Activated B cell treated with CpG ODN at 0.5 μM for 24 hours (primary cell): ENCODE measurements around the gene PAXIP1. TPM values are rescaled to one million over a fixed set of nuclear protein-coding genes. Genes with fewer than 3 reads are reported as not detected.

Experiments
- ATAC-seq: fragments of 200-7000 bp; cut with Tn5 transposase; one replicate; pipeline ENCODE4 v1.10.0; 2021; ENCODE audit warnings: low read depth, mild to moderate bottlenecking, moderate library complexity
- CTCF ChIA-PET: fragments of 350-600 bp; sonication (Branson Sonifier 250); formaldehyde crosslinking; loops from one replicate; lab custom pipeline; 2021; ENCODE audit warnings: antibody characterized with exemption; lab: Charles Lee
- POLR2A ChIA-PET: fragments of 350-600 bp; sonication (Branson Sonifier 250); formaldehyde crosslinking; loops from one replicate; lab custom pipeline; 2021; ENCODE audit warnings: antibody characterized with exemption; lab: Charles Lee
- DNase-seq: peaks from one replicate; pipeline ENCODE4 v3.0.0; 2022
- H3K27ac Mint-ChIP-seq: one replicate; pipeline ENCODE4 v1.8.0; 2020; ENCODE audit warnings: mixed read lengths
- H3K27me3 Mint-ChIP-seq: one replicate; pipeline ENCODE4 v1.8.0; 2021; ENCODE audit warnings: mixed read lengths
- H3K36me3 Mint-ChIP-seq: one replicate; pipeline ENCODE4 v1.8.0; 2021; ENCODE audit warnings: low read depth, mixed read lengths
- H3K4me1 Mint-ChIP-seq: one replicate; pipeline ENCODE4 v1.8.0; 2021; ENCODE audit warnings: mixed read lengths
- H3K4me3 Mint-ChIP-seq: one replicate; pipeline ENCODE4 v1.8.0; 2020; ENCODE audit warnings: mild to moderate bottlenecking, mixed read lengths
- H3K9me3 Mint-ChIP-seq: one replicate; pipeline ENCODE4 v1.8.0; 2020; ENCODE audit warnings: mixed read lengths
- intact Hi-C: fragments of 100-400 bp; cut with micrococcal nuclease; formaldehyde crosslinking; loops from one replicate; pipeline ENCODE4 v1.15.1; 2024
- total RNA-seq: library from RNA; stranded (reverse); gene quantifications from 2 replicates; pipeline ENCODE4 v1.2.3, GENCODE V29; 2022
- TF ChIP-seq, protein P1 (sequence below): fragments of 200-600 bp; IDR thresholded peaks from one replicate; pipeline ENCODE4 v1.8.0; 2022; ENCODE audit warnings: antibody characterized with exemption, mild to moderate bottlenecking

Gene PAXIP1
- total RNA-seq, 1 donor from 2014 or later: 15.2 TPM

DNA sequence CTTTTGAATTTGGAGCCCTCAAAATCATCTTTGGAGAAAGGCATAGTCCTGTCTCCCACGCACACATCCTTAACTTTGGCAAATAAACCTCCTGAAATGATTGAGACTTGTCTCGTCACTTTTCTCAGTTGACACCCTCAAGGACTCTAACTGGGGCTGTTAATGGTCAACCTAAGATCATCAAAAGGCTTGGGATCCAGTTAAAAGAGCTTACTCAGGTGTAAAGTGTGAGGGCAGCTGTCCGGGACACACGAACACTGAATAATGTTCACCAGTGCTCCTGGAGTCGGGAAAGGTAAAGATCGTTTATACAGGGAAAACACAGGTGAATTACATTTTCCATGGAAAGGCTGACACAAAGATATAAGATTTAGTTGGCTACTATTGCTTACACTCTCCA is 84.7 kb downstream of the PAXIP1 start:
- CTCF ChIA-PET: interaction anchor here (1.4 kb wide), 1 partner anchor 9 kb away, joined by 3 read pairs; no protein-coding TSS in a partner anchor
- H3K4me3 Mint-ChIP-seq: no peak overlapping the region

DNA sequence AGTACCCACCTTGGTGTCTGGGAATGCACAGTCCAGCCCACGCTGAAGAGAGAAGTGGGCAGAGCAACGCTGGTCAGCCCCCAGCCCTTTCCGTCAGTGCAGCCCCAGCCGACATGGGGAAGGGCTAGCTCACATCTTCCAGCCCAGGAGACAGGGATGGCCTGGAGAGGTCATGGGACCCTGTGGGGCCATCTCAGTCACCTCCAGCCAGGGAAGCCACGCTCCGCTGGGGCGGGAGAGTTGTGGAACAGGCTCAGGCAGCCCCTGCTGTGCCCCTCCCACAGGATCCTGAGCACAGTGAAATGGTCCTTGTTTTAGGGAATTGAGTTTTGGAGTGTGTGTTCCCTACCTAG is 85.1 kb downstream of the PAXIP1 start:
- TF ChIP-seq, protein P1, sequence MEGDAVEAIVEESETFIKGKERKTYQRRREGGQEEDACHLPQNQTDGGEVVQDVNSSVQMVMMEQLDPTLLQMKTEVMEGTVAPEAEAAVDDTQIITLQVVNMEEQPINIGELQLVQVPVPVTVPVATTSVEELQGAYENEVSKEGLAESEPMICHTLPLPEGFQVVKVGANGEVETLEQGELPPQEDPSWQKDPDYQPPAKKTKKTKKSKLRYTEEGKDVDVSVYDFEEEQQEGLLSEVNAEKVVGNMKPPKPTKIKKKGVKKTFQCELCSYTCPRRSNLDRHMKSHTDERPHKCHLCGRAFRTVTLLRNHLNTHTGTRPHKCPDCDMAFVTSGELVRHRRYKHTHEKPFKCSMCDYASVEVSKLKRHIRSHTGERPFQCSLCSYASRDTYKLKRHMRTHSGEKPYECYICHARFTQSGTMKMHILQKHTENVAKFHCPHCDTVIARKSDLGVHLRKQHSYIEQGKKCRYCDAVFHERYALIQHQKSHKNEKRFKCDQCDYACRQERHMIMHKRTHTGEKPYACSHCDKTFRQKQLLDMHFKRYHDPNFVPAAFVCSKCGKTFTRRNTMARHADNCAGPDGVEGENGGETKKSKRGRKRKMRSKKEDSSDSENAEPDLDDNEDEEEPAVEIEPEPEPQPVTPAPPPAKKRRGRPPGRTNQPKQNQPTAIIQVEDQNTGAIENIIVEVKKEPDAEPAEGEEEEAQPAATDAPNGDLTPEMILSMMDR: no peak
- Mint-ChIP-seq H3K9me3 (peaks cover 3% of the 10 kb centered on the region), H3K4me1 (peaks cover 3% of the 10 kb centered on the region), H3K27ac (no peak overlapping the region), H3K4me3 (no peak overlapping the region), H3K27me3 (peaks cover 17% of the 10 kb centered on the region), H3K36me3 (no peaks in the 10 kb centered on the region)
- DNase-seq: no peak
- no peak for ATAC-seq
- intact Hi-C loops: no loop called here
- POLR2A ChIA-PET: interaction anchor here (0.7 kb wide), 1 partner anchor 1975 kb away, joined by 4 read pairs; the partner anchor contains the start of gene LMBR1
- CTCF ChIA-PET: interaction anchor here (1.4 kb wide), 1 partner anchor 10 kb away, joined by 3 read pairs; no protein-coding TSS in a partner anchor

More for the DNA sequence above, 84.7 kb downstream of the PAXIP1 start:
- H3K27ac Mint-ChIP-seq: no peak overlapping the region
- peaks cover 3% of the 10 kb centered on the region for H3K4me1 Mint-ChIP-seq
- POLR2A ChIA-PET: no interaction called here
- TF ChIP-seq, protein P1: no peak
- intact Hi-C loops: no loop called here
- ATAC-seq: no peak
- peaks cover 17% of the 10 kb centered on the region for H3K27me3 Mint-ChIP-seq
- no peak for DNase-seq
- no peaks in the 10 kb centered on the region for H3K36me3 Mint-ChIP-seq
- H3K9me3 Mint-ChIP-seq: peaks cover 4% of the 10 kb centered on the region

DNA sequence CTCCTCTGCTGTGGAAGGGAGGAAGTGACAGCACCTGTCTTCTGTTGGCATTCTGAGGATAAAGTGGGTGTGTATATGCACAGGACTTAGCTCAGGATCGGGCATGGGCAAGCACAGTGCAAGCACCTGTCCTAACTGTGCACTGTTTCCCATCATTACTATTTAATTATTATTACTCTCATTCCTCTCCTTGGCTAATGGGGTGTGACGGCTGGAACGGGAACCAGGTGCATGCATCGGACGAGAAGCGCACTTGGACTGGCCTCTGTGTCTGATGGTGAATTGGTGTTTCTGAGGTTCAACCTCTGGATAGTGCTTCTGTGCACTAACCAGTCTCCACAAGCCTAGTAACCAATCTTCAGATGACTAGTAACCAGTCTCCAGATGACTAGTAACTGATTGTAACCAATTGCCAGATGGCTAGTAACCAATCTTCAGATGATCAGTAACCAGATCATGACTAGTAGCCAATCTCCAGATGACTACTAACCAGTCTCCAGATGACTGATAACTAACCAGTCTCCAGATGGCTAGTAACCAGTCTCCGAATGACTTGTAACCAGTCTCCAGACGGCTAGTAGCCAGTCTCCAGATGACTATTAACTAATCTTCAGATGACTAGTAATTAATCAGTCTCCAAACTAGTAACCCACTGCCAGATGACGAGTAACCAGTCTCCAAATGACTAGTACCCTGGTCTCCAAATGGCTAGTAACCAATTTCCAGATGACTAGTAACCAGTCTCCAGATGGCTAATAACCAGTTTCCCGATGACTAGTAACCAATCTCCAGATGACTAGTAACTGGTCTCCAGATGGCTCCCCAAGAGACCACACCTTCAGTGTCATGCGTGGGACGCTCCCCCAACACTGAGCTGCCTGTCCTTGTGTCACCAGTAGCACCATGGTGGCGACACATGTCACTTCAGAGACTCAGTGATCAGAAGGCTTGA is 85.8 kb downstream of the PAXIP1 start:
- intact Hi-C loops: no loop called here
- no peak for ATAC-seq
- ChIA-PET POLR2A (interaction anchor here (0.7 kb wide), 1 partner anchor 1976 kb away, joined by 4 read pairs; the partner anchor contains the start of gene LMBR1), CTCF (interaction anchor here (1.4 kb wide), 1 partner anchor 10 kb away, joined by 3 read pairs; no protein-coding TSS in a partner anchor)
- TF ChIP-seq, protein P1: no peak
- H3K4me1 Mint-ChIP-seq: peaks cover 3% of the 10 kb centered on the region
- H3K36me3 Mint-ChIP-seq: no peaks in the 10 kb centered on the region
- peaks cover 17% of the 10 kb centered on the region for H3K27me3 Mint-ChIP-seq
- DNase-seq: no peak
- no peak overlapping the region for H3K4me3 Mint-ChIP-seq
- H3K9me3 Mint-ChIP-seq: no peaks in the 10 kb centered on the region
- H3K27ac Mint-ChIP-seq: no peak overlapping the region

DNA sequence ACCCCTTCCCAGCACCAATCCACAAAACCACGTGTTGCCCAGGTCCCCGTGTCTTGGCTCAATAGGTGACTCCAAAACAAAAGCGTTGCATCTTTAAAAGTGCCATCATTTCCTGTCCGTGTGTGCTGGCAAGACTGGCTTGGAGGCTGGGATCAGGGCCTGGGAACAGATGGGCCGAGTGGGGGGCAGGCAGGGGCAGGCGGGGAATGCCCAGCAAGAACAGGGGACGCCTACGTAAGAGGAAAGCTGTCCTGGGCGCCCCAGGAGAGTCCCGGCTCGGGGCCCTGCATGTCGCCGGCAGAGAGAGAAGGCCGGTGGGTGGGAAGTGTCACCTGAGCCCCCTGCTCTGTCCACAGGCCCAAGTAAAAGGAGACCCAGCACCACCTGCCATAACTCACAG is 86.5 kb downstream of the PAXIP1 start:
- no peak for ATAC-seq
- ChIA-PET POLR2A (no interaction called here), CTCF (no interaction called here)
- peaks cover under 1% of the 10 kb centered on the region for H3K9me3 Mint-ChIP-seq
- TF ChIP-seq, protein P1: no peak
- no peaks in the 10 kb centered on the region for H3K36me3 Mint-ChIP-seq
- no peak for DNase-seq
- H3K4me3 Mint-ChIP-seq: no peak overlapping the region
- no peak overlapping the region for H3K27ac Mint-ChIP-seq
- peaks cover 3% of the 10 kb centered on the region for H3K4me1 Mint-ChIP-seq
- intact Hi-C loops: no loop called here
- H3K27me3 Mint-ChIP-seq: peaks cover 17% of the 10 kb centered on the region

DNA sequence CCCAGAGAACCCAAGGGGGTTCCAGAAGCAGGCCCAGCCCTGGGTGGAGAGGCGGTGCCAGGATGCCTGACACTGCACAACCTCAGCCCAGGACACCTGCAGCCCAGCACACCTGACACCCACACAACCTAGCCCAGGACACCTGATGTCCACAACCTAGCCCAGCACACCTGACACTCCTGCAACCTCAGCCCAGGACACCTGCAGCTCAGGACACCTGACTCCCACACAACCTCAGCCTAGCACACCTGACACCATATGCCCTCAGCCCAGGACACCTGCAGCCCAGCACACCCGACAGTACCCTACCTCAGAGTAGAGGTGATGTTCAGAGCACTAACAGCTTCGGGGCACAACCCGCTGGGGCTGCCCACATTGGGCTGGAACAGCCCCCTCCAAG is 87.3 kb downstream of the PAXIP1 start:
- Mint-ChIP-seq H3K4me1 (peaks cover 3% of the 10 kb centered on the region), H3K9me3 (peaks cover 6% of the 10 kb centered on the region), H3K4me3 (no peak overlapping the region), H3K27me3 (peaks cover 25% of the 10 kb centered on the region), H3K27ac (no peak overlapping the region), H3K36me3 (no peaks in the 10 kb centered on the region)
- no peak for DNase-seq
- ATAC-seq: no peak
- ChIA-PET POLR2A (no interaction called here), CTCF (interaction anchor here (3.1 to 3.6 kb wide), 2 partner anchors 12 to 429 kb away, joined by 15 to 25 read pairs; no protein-coding TSS in a partner anchor)
- intact Hi-C loops: no loop called here
- TF ChIP-seq, protein P1: no peak
